ENCODE data around the gene ADORA1.

ADORA1 gene

DNA sequence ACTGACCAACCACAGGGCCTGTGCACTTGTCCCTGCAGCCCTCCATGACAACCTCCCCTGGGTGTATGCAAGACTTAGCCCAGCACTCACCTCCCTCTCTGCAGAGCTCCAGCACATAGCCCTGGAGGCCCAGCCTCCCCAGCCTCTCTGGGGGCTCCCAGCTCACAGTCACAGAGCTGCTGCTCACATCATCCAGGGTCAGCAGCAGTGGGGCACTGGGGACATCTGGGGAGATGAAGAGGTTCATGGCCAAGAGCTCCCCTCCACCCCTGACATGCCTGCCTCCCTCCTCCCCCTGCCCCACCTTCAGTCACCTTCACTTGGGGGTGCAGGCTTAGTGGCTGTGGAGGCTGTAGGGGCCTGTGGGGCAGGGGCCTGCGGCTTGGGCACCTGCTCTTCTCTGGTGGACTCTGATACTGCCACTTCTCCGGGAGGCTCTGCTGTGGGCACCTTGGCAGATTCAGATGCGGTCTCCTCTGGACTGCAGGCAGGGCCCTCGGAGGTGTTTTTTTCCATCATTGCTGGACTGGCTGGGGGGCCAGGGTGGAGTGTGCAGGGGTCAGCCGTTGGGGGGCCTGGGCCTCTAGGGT is 47.8 kb downstream of the ADORA1 start, which contains the start of gene MYBPH:
Gene MYBPH (minus strand): TSS at position 590 of the 590 bp plus-strand sequence. CDS start 71 bp downstream, at position 519.
- no peak for FAIRE-seq

DNA sequence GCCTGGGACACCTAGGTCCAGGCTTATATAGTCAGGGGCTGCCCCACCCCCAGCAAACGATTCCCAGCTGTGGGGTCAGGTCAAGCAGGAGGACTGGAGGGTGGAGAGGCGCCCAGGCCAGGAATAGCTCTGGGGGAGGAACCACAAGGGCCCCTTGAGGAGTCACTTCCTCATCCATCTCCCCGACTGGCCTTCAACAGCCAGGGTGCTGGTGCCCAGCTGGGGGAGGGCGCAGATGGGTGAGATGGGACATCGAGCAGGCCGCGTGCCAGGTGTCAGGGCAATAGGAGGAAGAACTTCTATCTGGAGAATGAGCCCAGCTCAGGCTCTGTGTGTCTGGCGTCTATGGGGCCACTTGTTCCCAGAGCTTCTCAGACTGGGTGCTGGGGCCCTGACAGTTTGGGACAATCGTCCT is 48.3 kb downstream of the ADORA1 start:
- no peak for FAIRE-seq

DNA sequence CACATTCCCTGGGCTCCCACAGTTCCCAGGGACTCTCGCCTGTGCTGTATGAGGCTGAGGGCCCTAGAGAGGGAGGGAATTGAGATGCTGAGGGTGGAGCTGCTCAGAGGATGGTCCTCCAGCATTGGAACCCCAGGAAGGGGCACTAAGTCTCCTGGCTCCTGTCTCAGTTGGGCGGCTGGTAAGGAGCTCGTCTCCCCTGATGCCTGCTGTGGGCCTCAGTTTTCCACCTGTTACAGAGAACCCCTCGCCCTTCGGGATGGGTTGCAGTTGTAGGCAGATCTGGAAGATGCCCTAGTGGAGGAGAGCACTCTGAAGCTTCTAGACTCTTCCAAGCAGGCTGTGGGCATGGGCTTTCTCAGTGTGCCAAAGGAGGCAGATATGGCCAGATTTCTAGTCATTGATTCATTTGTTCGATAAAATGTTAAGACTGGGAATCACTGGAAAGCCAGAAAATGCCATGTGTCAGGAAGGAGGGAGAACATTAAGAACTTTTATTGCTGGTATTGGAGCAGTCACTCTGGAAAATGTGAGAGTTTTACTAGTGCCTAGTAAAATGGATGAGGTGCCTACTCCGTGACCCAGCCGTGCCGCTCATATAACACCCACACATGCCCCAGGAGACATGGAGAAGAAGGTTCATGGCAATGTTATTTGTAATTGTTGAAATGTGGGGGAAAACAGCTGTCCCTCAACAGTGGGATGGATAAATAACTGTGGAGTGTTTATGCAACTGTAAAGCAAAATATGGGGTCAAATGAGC is 48.9 kb downstream of the ADORA1 start:
- FAIRE-seq, result no peak

GRCh38 chr1:203177036-203177405 is 49.5 kb downstream of the ADORA1 start:
- no peak for FAIRE-seq

GRCh38 chr1:203177470-203178039 is 50.0 kb downstream of the ADORA1 start:
- no peak for FAIRE-seq

DNA sequence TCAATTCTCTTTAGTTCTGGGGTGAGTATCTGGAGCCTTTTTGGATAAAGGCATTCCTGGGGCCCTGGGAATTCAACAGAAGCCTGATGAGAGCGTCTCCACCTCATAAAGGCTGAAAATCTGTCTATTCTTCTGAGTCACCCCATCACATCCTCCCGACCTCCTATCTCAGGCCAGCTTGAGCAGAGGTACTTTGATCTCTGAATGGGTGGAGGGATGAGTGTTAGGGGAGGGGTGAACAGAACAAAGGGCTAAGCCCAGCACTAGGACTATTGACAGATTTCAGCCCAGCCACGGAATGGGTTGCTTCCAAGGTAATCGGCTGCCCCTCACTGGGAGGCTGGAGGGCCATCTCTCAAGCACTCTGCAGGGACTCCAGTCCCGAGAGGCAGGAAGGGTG is 50.6 kb downstream of the ADORA1 start:
- FAIRE-seq, result no peak

- no peak for FAIRE-seq
Observed at GRCh38 chr1:203178821-203179666, 51.5 kb downstream of the ADORA1 start.

- no peak for FAIRE-seq
Observed at GRCh38 chr1:203179667-203180005, 52.1 kb downstream of the ADORA1 start.

DNA sequence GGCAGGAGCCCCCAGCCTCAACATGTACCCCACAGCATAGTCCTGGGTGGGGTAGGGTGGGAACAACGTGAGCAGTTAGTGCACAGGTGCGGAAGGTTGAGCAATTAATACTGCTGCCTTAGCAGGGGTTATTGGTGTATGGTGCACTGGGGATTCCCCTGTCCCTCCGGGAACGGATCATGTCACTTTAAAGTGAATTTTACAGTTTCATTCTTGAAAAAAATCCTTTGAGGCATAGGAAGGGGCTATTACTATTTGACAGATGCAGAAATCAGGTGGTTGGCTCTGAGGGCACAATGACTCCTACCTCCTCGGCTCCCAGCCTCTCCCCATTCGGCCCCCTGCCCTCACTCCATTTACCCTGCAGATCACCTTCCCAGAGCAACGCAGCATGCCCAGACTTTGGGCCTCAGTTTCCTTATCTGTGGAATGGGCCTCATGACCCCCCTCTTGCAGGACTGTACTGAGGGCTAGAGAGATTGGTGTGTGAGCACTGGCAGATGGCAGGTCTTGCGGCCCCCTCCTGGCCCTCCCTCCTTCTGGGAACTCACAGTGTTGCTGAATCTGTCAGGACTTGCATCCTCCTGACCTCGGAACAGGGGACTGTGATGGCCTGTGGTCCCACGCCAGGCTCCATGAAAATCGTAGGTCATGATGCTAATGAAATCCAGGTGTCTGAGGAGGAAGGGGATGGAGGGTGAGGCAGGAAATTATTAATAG is 53.2 kb downstream of the ADORA1 start:
- no peak for FAIRE-seq

DNA sequence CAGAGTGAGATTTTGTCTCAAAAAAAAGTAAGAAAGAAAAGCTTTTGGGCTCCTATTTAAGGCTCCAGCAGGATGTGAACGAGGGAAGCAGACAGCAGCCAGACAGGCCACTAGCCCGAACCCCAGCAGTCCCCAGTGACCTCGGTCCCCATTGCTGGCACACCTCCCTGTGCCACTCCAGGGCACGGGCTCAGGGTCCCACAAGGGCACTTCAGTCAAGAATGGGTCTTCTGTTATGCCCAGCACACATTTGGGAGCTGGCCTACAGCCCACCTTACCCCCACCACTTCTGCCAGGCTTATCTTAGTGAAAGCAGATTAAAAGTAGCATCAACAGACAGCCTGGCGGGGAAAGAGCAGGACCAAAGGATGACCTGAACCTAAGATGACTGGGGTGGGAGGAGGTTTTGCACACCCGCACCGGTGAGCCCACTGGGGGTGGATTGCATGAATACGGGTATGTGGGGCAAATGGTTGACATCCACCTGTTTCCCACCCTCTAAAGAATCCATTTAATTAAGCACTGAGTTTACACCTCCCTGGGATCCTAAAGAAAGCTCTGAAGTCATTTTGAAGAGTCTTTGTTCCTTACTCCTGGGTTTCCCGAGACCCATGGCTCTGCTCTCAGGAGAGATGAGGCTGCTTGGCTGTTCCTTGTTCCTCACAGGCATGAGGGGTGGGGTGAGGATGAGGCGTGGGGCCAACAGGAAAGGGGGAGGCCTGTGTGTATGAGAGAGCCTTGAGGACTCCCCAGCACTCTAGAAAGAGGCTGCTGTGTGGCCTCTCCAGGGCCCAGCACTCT is 54.3 kb downstream of the ADORA1 start:
- no peak for FAIRE-seq

- no peak for FAIRE-seq
Observed at GRCh38 chr1:203182387-203182953, 54.9 kb downstream of the ADORA1 start.

DNA sequence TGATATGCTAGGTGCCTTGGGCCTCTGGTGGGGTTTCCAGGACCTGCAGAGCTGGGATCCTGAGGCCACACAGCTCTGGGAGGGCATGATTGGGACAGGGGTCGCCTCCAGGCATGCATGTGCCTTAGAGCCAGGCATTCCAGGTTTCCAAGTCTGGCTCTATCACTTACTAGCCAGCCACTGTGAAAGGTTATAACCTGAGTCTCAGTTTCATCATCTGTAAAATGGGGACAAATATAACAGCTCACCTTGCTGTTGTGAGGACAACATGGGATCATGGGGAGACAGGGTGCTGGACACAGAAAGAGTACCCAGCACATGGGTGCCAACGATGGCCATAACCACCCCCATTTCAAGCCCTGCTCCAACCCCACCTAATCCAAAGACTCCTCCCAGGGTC is 56.3 kb downstream of the ADORA1 start:
- FAIRE-seq, result no peak

- FAIRE-seq, result no peak
Observed at GRCh38 chr1:203184467-203184866, 56.9 kb downstream of the ADORA1 start.

GRCh38 chr1:203185061-203185461 is 57.5 kb downstream of the ADORA1 start:
- FAIRE-seq, result no peak

DNA sequence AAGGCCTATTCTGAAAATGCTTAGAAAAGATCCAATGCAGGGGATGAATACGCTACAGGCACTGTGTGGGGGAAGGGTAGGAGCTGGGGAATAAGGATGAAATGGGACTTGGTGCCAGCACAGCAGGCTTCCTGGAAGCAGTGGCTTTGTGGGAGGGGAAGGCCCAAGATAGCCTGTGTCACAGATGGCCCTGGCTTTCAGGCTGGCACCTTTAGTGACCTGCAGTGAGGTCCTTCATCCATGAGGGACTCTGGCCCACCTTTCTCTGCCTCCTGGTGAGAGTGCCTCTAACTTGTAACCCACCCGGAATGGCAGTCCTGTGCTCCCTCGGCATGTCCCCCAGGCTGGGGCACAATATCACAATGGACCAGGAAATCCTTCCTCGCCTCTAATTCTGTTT is 58.1 kb downstream of the ADORA1 start:
- no peak for FAIRE-seq

GRCh38 chr1:203186091-203186445 is 58.5 kb downstream of the ADORA1 start:
- FAIRE-seq, result no peak

DNA sequence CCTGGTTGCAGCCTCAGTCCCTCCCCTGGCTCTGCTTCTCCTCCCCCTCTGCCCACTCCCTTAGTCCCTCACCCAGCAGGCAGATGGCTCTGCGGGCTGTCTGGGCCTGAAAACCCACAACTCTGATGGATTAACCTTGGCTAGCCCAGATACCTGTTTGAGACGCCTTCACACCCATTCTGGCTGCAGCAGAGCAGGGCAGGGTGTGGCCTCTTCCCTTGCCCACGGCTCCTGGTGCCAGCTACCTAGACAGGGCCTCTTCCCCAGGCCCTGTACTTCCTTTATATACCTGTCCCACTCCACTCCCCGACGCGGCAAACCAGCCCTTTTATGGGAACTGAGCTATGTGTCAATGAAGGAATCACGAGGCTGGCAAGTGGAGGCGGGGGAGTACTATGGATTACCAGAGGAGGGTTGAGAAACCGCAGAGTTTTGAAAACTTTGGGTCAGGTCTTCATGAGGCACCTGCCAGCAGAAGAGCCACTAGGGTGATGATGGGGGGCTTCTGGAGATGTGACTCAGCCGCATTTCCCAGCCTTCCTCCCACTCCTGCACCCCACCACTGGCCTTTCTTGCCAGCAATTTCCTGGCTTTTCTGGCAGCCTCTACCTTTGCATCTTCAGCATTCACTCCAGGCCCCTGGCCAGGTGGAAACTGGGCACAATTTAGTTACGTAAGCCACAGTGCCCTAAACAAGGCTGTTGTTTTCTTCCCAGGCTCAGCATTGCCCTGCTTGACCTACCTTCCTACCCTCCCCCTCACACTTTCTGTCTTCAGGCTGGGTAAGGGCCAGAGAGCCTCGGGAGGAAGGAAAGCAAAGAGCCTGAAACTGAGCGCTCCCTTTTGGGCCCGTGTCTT is 59.1 kb downstream of the ADORA1 start, which contains the start of gene CHI3L1:
Gene CHI3L1 (minus strand): TSS at position 259 of the 858 bp plus-strand sequence. CDS start 81 bp downstream, at position 178.
- no peak for FAIRE-seq

DNA sequence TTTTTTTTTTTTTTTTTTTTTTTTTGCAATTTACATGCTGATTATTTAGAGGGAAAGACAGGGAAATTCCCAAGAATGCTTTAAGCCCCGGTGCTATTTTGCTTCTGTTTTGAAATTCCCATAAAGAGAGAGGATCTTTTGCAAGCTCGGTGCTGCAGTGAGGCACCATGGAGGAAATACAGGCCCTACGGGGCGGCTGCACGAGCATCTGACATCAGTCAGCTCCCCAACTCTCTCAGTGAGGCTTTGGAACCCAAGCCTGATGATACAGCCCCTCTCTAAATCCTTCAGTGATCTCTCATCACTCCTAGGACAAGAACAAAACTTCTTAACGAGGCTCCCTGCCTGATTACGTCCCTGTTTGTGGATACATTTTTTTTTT is 59.8 kb downstream of the ADORA1 start:
- FAIRE-seq, result no peak

GRCh38 chr1:203187689-203188264 is 60.3 kb downstream of the ADORA1 start:
- no peak for FAIRE-seq

DNA sequence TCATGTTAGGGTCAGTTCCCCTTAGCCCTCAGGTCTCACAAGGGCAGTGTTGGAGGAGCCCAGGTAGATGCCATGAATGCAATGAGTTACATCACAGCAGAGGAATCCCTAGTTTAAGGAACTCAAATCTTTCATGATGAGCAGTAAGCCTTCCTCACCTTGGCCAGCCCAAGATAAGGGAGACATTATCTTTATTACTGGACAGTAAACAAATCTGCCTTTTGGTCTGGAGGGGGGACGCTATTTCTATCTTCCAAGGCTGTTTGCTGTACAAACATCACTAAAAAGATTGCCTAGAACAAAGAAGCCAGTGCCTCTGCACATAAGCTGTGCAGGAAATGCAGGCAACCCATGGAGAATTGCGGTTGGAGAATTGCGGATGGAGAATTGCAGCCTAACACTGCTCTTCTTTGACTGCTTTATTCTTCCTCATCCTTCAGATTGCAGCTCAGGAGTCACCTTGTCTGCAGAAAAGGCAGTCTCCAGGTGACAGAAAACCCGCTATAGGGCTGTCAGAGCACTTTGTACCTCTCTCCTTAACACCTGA is 61.2 kb downstream of the ADORA1 start:
- no peak for FAIRE-seq

All from G401.6 (cell line).